GM21723 (cell line): ENCODE measurements around the gene COX7A2.

ENCODE experiments used
- ATAC-seq: cut with Tn5 transposase; IDR thresholded peaks from one replicate; pipeline ENCODE4 v1.9.1; 2021; ENCODE audit warnings: mild to moderate bottlenecking, moderate library complexity; ENCODE audit not compliant: unreplicated experiment

Gene COX7A2

DNA sequence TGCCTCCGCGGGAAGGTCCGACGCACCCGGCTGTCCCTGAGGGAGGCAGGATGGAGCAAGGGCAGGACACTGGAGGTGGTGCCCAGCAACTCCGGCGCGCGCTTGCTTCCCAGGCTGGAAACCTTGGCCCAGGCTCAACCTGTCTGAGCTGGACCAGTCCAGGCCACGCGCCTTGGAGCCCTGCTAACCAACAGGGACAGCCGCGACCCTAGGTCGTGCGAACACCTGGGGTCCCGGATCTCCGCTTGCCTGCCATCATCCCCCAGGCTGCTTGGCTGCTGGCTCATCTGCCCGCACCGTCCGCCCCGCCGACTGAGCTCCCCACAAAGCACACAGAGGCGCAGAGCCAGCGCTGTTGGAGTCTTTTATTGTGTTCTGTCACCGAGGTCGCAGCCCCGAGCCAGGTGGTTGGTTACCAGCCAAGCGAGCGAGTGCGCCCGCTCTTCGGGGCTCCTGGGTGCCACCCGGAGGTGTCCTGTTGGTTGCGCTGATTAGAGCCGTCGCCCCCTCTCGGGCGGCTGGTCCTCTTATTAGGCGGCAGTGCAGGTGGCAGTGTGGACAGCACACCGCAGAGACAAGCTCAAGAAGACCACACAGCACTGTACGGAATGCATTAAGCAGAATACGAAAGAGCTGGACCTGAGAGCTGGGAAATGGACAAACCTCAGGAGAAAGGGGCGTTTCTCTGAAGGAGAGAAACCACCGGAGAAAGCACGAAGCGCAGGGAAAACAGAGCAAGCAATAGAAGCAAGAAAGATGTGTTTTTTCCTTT is 41.5 kb downstream of the COX7A2 start:
- no peak for ATAC-seq

DNA sequence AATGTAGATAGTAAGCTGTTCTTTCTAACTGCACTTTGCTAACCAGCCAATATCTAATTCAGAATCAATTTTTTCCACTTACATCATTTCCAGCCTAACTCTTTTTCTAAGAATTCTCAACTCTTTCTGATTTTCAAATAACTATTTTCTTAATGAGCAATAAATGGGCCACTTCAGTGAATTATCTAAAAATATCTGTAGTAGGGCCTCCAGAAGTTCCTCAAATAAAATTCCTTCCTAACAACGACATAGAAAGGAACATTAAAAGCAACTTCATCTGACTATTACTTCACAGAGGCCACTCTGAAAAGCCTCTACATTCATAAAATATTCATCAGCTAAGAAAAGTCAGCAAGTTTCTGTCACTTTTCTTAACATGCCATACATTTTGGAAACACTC is 42.6 kb downstream of the COX7A2 start:
- ATAC-seq = no peak

DNA sequence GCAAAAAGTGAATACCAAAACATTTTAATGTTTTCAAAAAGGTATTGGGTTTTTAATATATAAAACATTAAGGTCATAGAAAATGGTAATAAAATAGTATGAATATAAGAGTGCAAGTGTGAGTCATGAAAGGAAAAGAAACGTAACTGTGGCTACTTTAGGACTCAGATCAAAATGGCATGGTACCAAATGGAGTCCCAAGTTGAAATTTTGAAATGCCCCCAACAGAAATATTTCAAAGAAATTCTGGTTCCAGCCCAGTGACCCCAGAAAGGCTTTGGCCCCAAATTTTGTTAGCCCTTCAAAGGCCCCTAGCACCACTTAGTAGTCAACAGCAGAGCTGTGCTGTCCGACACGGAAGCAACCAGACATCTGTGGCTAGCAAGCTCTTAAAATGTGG is 43.7 kb downstream of the COX7A2 start:
- no peak for ATAC-seq

DNA sequence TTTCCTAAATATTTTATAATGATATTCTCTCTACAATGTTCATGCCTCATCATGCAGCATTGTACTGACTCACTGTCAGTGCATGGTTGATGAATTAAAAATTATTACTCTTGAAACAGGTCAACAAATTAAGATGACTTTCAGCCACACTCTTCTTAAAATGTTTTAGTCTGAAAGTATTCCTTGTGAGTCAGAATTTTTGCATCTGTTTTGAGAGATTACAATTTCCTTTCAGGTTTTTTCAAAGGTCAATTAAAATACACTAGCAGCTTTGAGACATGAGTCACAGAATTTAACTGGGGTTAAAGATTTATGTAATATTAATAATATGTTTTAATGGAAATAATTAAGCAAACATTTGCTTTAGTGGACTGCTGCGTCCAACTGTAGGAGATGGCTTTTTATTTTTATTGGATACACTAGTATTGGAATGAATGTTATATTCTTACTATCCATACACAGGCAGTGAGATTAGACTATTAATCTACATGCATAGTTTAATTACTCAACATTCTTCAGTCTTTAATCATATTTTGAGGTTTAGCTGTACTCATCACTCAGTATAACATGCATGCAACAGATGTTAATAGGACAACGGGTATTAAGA is 47.4 kb downstream of the COX7A2 start:
- ATAC-seq = no peak

DNA sequence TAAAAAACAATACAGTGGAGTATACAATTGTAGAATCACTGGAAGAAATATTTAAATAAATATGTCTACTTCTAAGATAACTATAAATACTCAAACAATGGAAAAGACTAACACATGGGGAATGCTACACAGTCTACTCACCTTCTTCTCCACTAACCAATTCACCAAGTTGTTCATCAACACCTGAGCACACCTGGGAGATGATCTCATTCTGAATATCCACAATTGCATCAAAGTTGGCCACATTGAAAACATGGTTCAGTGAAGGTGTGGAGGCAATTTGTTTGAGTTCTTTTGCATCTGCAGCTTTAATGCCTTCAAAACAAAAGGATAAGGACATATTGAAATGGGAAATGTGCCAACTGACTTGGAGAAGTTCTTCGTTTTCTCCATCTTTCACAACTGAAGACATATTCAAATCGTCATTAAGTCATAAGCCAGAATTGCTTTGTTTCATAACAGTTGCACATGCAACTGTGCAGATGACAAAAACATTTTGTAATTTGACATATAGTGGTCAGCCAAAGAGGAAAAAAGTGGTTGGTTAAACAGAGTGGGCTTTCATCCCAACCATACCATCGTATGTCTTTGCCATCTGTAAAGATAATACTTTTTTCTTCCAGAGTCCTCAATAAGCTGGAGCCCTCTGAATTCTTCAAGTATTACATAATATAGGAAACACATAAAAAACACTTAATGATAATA is 55.2 kb downstream of the COX7A2 start:
- ATAC-seq = no peak
